AG09309 (cell line): ENCODE results near the gene CAST.
A peak's percentile ranks its signal among the peaks of the same experiment; 100 is the strongest.

Source experiments
- DNase-seq: peaks from one replicate; pipeline ENCODE4 v3.0.0-alpha.2; 2010; ENCODE audit warnings: low read depth
- H3K4me3 ChIP-seq: 2 replicates; pipeline ENCODE4 v1.5.1; 2011; ENCODE audit warnings: mild to moderate bottlenecking, low read depth, low read length, moderate library complexity; ENCODE audit not compliant: control insufficient read depth
- CTCF ChIP-seq: IDR thresholded peaks from 2 replicates; pipeline ENCODE4 v1.5.1; 2011; ENCODE audit warnings: mild to moderate bottlenecking, low read depth, low read length, inconsistent platforms; ENCODE audit not compliant: insufficient read depth, control insufficient read depth; ENCODE audit errors: missing control alignments

The CAST gene

GRCh38 chr5:96714951-96715451 is 52.8 kb downstream of the CAST start:
- DNase-seq = peak; percentile 51
- TF ChIP-seq CTCF = no peak
- no peak overlapping the region for H3K4me3 ChIP-seq

GRCh38 chr5:96716007-96716406 is 53.8 kb downstream of the CAST start:
- no peak for DNase-seq
- TF ChIP-seq CTCF = no peak
- no peak overlapping the region for H3K4me3 ChIP-seq

GRCh38 chr5:96716716-96717115 is 54.5 kb downstream of the CAST start:
- DNase-seq = no peak
- no peak overlapping the region for H3K4me3 ChIP-seq
- TF ChIP-seq CTCF = no peak

- no peak for TF ChIP-seq CTCF
- DNase-seq = no peak
- no peak overlapping the region for H3K4me3 ChIP-seq
Observed at GRCh38 chr5:96717874-96718273, 55.7 kb downstream of the CAST start.

GRCh38 chr5:96718635-96719077 is 56.5 kb downstream of the CAST start:
- TF ChIP-seq CTCF = no peak
- no peak overlapping the region for H3K4me3 ChIP-seq
- DNase-seq = no peak

- no peak overlapping the region for H3K4me3 ChIP-seq
- TF ChIP-seq CTCF = no peak
- DNase-seq = no peak
Observed at GRCh38 chr5:96720408-96720807, 58.2 kb downstream of the CAST start.

GRCh38 chr5:96721351-96721977 is 59.3 kb downstream of the CAST start:
- DNase-seq = no peak
- no peak for TF ChIP-seq CTCF
- no peak overlapping the region for H3K4me3 ChIP-seq
